GM19023 (cell line): Measurements from ENCODE around the gene NOD1.

Source experiments
- ATAC-seq: cut with Tn5 transposase; IDR thresholded peaks from one replicate; pipeline ENCODE4 v1.9.1; 2021; ENCODE audit warnings: mild to moderate bottlenecking, moderate library complexity; ENCODE audit not compliant: unreplicated experiment

NOD1 gene

DNA sequence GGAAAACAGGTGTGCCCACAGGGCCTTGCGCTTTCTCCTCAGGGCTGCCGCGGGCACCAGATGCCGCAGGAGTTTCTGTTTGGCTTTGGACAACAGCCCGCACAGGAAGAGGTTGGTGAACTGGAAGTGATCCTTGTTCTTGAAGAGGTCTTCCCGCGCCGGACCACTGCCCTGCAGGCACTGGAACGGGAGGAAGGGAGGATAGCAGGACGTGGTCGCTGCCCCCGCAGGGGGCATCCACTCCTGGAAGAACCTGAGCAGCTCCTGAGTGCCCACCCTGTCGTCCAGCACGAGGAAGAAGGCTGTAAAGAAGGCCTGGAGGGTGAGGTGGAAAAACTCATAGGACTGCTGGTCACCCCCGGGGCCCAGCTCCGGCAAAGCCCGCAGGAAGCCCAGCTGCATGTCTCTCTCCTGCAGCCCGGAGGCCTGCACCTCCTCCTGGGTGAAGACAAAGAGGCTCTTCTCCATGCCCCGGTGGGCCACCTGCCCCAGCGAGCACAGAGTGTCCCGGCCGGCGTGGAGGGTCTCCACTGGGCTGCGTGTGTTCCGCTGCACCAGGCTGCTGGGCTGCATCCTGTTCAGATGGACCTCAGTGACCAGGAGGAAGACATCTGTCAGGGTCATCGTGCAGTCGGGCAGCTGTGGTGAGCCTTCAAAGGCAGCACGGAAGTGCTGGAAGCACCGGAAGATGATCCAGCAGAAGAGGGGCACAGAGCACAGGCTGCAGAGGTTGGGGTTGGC, 26.9 kb downstream of the NOD1 start:
- ATAC-seq = no peak

- ATAC-seq = no peak
Observed at GRCh38 chr7:30450983-30451497, 27.5 kb downstream of the NOD1 start.

- no peak for ATAC-seq
Observed at GRCh38 chr7:30450240-30450982, 28.2 kb downstream of the NOD1 start.

DNA sequence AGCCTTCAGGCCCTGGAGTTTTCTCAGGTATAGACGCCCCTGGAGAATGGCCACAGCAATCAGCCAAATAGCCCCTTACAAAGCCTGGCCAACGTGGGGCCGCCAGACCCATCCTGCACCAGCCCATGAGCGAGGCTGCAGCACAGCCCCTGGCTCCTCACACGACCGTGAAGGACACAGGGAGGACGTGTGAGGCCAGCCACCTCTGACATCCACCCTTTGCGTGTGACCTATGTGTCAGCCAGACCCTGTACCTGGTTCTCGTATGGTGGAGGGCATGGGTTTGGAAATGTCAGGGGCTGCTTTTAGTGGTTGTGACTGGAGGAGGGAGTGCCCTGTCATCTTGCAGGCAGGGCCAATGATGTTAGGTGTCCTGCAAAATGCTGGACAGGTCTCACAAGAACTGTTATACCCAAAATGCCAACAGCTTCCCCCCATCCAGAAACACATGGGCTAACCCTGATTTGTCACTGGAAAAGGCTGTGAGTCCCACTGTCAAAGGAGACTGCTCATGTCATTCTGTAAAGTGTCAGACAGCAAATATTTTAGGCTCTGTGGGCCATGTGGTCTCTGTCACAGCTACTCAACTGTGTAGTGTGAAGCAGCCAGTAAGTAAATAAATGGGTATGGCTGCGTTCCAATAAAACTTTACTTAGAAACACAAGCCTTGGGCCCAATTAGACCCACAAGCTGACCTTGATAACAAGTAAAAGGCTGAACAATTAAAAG, 30.0 kb downstream of the NOD1 start:
- no peak for ATAC-seq

DNA sequence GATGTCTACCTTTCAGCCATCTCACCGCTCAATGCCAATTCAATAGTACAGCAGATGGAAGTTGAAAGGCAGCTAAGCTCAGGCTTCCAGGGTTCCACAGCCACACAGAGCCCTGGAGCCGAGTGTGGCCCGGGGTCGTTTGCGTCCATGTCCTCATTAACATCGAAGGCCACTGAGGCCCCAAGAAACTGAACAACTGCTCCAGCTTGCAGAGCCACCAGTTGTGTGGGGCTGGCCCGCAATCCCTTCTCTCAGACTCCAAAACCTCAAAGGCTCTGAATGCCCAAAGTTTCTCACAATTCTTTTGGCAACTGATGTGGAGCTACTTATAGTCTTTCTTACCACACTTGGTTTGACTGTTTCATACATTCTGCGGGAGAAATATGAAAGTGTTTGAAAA, 31.1 kb downstream of the NOD1 start:
- ATAC-seq = no peak

DNA sequence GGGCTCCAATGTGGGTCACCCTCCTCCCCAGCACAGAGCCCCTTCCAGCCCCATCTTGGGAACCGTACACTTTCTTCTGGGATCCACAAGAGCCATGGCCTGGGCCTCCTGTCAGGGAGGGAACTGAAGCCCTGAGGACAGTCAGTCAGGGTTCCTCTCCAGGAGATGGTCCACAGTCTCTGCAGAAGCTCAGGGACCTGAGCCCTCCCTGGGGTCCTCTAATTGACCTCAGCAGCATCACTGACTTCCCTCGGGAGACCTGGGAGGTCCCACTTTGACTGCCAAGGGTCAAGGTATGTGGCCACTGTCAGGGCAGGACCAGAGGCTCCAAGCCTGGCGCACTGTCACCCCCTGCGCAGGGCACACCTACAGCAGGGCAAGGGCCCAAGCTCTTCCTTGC, 32.3 kb downstream of the NOD1 start:
- no peak for ATAC-seq

- peak; percentile 99 for ATAC-seq
Observed at GRCh38 chr7:30445770-30446169, 32.8 kb downstream of the NOD1 start.

DNA sequence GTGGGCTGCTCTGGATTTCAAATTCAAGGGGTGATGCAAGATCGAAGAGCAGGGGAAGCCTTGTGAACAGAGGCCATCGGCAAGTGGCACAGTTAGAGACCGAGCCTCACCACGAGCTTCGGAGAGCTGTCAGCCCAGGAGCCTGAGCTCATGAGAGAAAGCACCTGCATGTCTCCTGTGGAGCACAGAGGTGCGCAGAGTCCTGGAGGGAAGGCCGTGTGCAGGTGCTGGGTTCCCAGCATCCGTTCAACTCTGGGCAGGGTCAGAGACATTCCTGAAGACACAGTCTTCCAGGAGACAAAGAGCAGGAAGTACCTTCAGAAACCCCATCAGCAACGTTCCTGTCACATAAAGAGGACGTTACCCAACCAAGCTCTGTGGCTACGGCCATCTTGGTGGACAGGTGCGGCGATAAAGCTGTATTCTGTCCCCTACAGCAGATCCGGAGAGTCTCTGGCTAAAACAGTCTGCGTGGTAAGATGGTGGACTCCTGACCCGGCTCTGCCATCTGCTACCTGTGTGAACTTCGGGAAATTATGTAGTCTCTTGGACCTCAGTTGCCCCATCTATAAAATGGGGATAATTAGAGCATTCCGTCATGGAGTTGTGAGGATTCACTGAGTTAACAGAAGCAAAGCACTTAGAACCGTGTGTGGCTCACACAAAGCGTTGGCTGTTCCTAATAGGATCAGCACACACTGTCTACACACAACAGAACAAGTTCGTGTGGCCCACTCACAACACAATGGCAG, 40.6 kb downstream of the NOD1 start:
- ATAC-seq = no peak

DNA sequence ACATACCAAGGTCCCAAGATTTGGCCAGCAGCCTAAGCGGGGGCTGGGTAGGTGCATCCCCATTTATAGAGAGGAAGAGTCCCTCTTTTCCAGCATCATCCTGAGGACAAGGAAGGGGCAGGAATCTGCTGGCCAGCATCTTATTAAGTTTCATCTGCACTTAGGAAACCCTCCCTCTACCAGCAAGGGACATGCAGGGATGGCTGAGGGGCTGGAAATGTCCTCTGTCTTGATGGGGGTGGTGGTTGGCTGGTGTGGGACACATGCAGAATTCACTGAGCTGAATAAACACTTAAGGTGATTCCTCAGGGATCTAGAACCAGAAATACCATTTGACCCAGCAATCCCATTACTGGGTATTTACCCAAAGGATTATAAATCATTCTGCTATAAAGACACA, 42.1 kb downstream of the NOD1 start:
- no peak for ATAC-seq

- no peak for ATAC-seq
Observed at GRCh38 chr7:30436046-30436445, 42.5 kb downstream of the NOD1 start.

DNA sequence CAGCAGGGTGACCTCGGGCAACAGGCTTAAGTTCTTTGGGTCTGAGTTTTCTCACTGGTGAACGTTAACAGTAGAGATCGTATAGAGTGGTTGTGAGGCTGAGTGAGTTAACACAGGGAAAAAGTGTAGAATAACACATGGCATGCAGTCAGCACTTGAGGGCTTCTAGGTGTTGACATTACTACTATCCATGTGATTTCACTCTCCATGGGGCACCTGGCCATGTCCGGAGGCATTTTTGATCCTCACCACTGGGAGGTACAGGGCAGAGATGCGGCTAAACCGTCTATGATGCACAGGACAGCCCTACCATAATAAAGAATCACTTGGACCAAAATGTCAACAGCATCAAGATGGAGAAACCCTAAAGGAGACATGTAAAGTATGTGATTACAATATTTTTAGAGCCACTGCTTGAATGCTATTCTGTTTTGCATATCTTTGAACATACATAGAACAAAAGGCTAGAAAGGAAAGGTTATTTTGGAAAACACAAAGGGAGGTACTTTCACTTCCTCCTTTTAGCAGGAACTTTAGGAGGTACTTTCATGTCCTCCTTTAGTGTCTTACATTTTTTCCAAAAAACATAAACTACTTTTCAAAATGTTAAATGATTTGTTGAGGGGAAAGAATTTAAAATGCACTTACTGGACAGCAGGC, 44.3 kb downstream of the NOD1 start:
- ATAC-seq = no peak

GRCh38 chr7:30433506-30433905, 45.1 kb downstream of the NOD1 start:
- no peak for ATAC-seq

DNA sequence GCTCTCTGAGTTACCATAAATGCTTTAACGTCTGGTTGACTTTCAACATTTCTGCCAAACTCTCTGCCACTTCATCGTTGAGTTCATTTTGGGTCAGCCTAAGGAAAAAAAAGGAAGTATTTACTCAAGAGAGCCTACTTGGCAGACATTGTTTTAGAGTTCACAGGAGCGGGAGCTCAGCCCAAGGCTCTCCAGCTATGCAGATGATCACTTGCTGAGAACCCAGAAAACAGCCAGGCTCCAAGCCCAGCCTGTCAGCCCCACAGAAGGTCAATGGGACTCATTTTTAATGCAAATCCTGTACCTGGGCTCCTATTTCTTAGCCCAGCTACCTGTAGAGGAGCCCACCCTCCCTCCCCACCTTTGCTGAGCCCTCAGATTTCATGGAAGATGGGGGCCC, 45.5 kb downstream of the NOD1 start:
- no peak for ATAC-seq

- no peak for ATAC-seq
Observed at GRCh38 chr7:30430777-30431176, 47.8 kb downstream of the NOD1 start.

DNA sequence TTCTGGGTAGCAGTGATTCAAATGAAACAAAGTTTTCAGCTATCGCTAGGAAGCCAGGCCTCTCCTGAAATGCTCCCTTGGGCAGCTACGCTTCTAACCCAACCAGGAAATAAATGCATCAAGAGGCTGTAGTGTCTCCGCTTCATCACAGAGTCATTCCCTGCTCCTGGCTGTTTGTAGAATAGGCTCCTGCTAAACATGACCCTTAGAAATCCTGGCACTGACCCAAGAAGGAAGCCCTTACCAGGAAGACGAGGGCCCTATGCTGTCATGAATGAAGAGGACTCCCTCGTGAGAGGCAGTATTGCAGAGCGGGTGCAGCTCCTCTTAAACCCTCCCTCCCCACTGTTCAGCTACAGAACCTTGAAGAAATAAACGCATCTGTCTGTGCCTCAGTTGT, 48.3 kb downstream of the NOD1 start:
- ATAC-seq = no peak

GRCh38 chr7:30429156-30429530, 49.4 kb downstream of the NOD1 start:
- ATAC-seq = no peak

- ATAC-seq = no peak
Observed at GRCh38 chr7:30428246-30429155, 50.1 kb downstream of the NOD1 start.

GRCh38 chr7:30427296-30428070, 51.1 kb downstream of the NOD1 start:
- ATAC-seq = no peak

DNA sequence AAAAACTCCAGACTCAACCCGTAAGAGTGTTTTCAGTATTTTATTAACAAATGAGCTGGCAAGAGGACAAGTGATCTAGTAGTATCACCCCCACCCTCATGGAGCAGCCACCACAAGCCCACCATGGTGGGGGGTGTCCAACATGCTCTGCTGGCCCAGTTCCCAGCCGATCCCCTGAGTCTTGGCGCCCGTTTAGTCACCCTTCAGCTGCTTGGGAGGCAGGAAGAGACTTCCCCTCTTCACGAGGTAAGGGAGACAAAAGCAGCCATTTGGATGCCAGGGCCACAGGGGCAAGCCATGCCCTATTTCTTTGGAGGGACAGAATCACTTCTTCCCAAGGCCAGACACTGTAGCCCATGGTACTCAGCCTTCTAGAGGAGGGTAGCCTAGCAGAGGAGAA, 54.1 kb downstream of the NOD1 start:
- no peak for ATAC-seq
